HepG2 (cell line): ENCODE data around the gene CUL2.
A peak's percentile ranks its signal among the peaks of the same experiment; 100 is the strongest.

ENCODE experiments used
- CREB1 ChIP-seq, 2 experiments: fragments of 450-650 bp in 1 of 2; IDR thresholded peaks; 2 replicates each; pipeline ENCODE4 v1.6.1; 2016 to 2017; ENCODE audit warnings: control low read depth in 1 of 2, mild to moderate bottlenecking in 1 of 2, missing compliant biosample characterization in 1 of 2, missing genetic modification characterization in 1 of 2
- ESRRA ChIP-seq: sonication (generic); formaldehyde crosslinking; IDR thresholded peaks from 2 replicates; pipeline ENCODE4 v1.5.1; 2020; ENCODE audit warnings: mild to moderate bottlenecking, low read depth, missing genetic modification reagents
- IRF9 ChIP-seq: sonication (generic); formaldehyde crosslinking; IDR thresholded peaks from 2 replicates; pipeline ENCODE4 v1.8.0; 2022; ENCODE audit warnings: missing genetic modification reagents, mild to moderate bottlenecking, borderline replicate concordance
- USF2 ChIP-seq, 2 experiments: sonication (generic) in 1 of 2; formaldehyde crosslinking in 1 of 2; IDR thresholded peaks; 2 replicates each; pipeline versions ENCODE4 v1.5.1 to v1.6.1; 2011 to 2020; ENCODE audit warnings: borderline replicate concordance in 1 of 2, low read depth in 1 of 2, low read length in 1 of 2, mild to moderate bottlenecking in 1 of 2, missing genetic modification reagents in 1 of 2, moderate library complexity in 1 of 2
- ZNF121 ChIP-seq: sonication (generic); formaldehyde crosslinking; IDR thresholded peaks from 2 replicates; pipeline ENCODE4 v1.5.0; 2020; ENCODE audit warnings: mild to moderate bottlenecking, missing genetic modification reagents
- ZNF33A ChIP-seq: sonication (generic); formaldehyde crosslinking; IDR thresholded peaks from 2 replicates; pipeline ENCODE4 v1.5.1; 2020; ENCODE audit warnings: missing genetic modification reagents, mild to moderate bottlenecking, moderate library complexity, borderline replicate concordance

GRCh38 chr10:34979938-34980337, 110.2 kb downstream of the CUL2 start:
- TF ChIP-seq ESRRA (no peak), ZNF121 (CRISPR knock-in tag) (peak; percentile 32; the same call in 1 of the 2 replicates), ZNF33A (CRISPR knock-in tag) (no peak), CREB1 (IDR thresholded peaks at IDR 0.05) (no peak), CREB1 (CRISPR knock-in tag; IDR thresholded peaks at IDR 0.05) (no peak), IRF9 (CRISPR knock-in tag) (no peak), USF2 (IDR thresholded peaks at IDR 0.05; ENCODE audit: low read depth, low read length) (no peak), USF2 (CRISPR knock-in tag; IDR thresholded peaks at IDR 0.05; ENCODE audit: borderline replicate concordance) (no peak)
